Fibroblast of pulmonary artery (primary cell): ENCODE measurements around the gene CXADR.

ENCODE experiments used
- DNase-seq: peaks from one replicate; pipeline ENCODE4 v3.0.0-alpha.2; 2010; ENCODE audit warnings: low read depth
- H3K4me3 ChIP-seq: replicated peaks from 2 replicates; pipeline ENCODE4 v1.5.1; 2011; ENCODE audit warnings: low read depth, mild to moderate bottlenecking, control low read depth, low read length, moderate library complexity
- TF ChIP-seq, protein P1 (sequence below): IDR thresholded peaks from 2 replicates; pipeline ENCODE4 v1.5.1; 2011; ENCODE audit warnings: mild to moderate bottlenecking, control low read depth, low read length, inconsistent platforms; ENCODE audit errors: missing control alignments

The CXADR gene

DNA sequence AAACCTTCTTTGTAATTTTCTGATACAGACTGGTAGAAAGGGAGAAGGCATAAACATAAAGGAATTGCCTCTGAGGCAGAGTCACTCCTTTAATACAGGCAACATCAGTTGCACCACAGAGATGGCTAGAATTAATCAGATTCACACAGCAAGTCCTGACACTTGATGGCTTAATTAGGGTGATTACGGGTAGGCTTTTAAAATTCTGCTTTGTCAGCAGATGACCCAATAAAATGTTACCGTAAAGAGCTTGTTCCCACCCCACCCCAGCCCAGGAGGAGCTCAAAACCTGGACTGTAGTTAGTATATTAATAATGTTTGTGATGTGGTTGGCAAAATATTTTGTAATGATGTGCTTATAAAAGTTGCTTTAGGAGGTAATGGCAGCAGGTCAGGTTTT lies 109.2 kb downstream of the CXADR start:
- no peak for DNase-seq
- H3K4me3 ChIP-seq, result no peak overlapping the region
- TF ChIP-seq, protein P1, sequence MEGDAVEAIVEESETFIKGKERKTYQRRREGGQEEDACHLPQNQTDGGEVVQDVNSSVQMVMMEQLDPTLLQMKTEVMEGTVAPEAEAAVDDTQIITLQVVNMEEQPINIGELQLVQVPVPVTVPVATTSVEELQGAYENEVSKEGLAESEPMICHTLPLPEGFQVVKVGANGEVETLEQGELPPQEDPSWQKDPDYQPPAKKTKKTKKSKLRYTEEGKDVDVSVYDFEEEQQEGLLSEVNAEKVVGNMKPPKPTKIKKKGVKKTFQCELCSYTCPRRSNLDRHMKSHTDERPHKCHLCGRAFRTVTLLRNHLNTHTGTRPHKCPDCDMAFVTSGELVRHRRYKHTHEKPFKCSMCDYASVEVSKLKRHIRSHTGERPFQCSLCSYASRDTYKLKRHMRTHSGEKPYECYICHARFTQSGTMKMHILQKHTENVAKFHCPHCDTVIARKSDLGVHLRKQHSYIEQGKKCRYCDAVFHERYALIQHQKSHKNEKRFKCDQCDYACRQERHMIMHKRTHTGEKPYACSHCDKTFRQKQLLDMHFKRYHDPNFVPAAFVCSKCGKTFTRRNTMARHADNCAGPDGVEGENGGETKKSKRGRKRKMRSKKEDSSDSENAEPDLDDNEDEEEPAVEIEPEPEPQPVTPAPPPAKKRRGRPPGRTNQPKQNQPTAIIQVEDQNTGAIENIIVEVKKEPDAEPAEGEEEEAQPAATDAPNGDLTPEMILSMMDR, result no peak

DNA sequence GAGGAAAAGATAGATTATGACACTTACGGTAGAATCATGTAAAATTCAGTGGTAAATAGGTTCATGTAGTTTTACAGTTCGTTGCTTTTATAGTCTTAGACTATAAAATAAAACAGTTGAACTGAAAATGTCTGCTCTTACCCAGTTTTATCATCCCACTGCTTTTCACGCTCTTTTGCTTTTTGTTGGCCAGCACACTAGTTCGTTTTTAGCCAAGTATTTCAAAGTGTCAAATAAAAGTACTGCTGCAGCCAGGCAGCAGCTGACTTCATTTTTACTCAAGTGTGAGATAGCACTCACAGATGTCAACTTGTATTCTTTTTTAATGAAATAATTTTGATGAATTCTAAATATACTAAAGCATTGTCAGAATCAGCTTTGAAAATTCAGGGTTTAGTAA lies 118.4 kb downstream of the CXADR start:
- TF ChIP-seq, protein P1, result no peak
- no peak for DNase-seq
- H3K4me3 ChIP-seq, result no peak overlapping the region

DNA sequence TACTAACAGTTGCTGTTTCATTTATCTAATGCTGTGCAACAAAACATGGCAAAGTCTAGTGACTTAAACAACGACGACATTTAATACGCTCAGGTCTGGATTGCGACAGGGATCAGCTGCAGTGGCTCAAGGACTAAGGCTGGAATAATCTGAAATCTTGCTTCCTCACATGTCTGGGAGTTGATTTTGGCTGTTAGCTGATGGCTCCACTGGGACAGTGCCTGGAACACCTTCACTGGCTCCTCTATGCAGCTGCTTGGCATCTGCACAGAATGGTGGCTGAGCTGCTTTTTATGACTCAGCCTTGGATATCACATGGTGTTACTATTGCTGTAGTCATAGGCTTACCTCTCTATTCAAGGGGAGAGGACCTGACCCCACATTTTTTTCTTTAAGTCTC lies 123.9 kb downstream of the CXADR start:
- DNase-seq, result peak; percentile 1
- H3K4me3 ChIP-seq, result no peak overlapping the region
- TF ChIP-seq, protein P1, result no peak

DNA sequence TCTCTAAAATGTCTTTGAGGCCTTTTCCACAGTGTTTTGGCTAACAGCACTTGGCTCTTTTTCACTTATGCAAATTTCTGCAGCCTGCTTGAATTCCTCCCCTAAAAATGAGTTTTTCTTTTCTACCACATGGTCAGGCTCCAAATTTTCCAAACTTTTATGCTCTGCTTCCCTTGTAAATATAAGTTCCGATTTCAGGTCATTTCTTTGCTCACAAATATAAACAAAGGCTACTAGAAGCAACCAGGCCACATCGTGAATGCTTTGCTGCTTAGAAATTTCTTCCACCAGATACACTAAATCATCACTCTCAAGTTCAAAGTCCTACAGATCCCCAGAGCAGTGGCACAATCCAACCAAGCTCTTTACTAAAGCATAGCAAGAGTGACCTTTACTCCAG lies 128.0 kb downstream of the CXADR start:
- TF ChIP-seq, protein P1, result no peak
- no peak for DNase-seq
- no peak overlapping the region for H3K4me3 ChIP-seq
